SK-N-SH treated with all-trans-retinoic acid at 6 μM for 48 hours (cell line): ENCODE data around the gene TWIST2.

Source experiments
- ATAC-seq: fragments of 200-7000 bp; cut with Tn5 transposase; 3 replicates; pipeline ENCODE4 v1.9.1; 2020; ENCODE audit warnings: mild to moderate bottlenecking, moderate library complexity
- ARNTL ChIP-seq: fragments of 450-650 bp; formaldehyde crosslinking; IDR thresholded peaks from 2 replicates; pipeline ENCODE4 v1.5.0; 2020; ENCODE audit warnings: low read depth, mild to moderate bottlenecking, moderate library complexity, borderline replicate concordance
- BACH2 ChIP-seq: fragments of 250-450 bp; sonication (Bioruptor Pico); IDR thresholded peaks from 2 replicates; pipeline ENCODE4 v1.9.0; 2021; ENCODE audit warnings: mild to moderate bottlenecking, borderline replicate concordance
- CSDC2 ChIP-seq: fragments of 250-450 bp; sonication (Bioruptor Pico); IDR thresholded peaks from 2 replicates; pipeline ENCODE4 v1.5.0; 2020; ENCODE audit warnings: mild to moderate bottlenecking, moderate library complexity
- CSRNP3 ChIP-seq: fragments of 250-450 bp; sonication (Bioruptor Pico); IDR thresholded peaks from 2 replicates; pipeline ENCODE4 v1.5.1; 2021; ENCODE audit warnings: mild to moderate bottlenecking, moderate library complexity
- ESRRG ChIP-seq: fragments of 250-450 bp; sonication (Bioruptor Pico); IDR thresholded peaks from 2 replicates; pipeline ENCODE4 v1.6.1; 2021; ENCODE audit warnings: mild to moderate bottlenecking
- GLIS3 ChIP-seq: fragments of 250-450 bp; sonication (Bioruptor Pico); IDR thresholded peaks from 2 replicates; pipeline ENCODE4 v1.5.0; 2020; ENCODE audit warnings: mild to moderate bottlenecking, moderate library complexity
- OSR1 ChIP-seq: fragments of 250-450 bp; sonication (Bioruptor Pico); IDR thresholded peaks from 2 replicates; pipeline ENCODE4 v1.8.0; 2022; ENCODE audit warnings: moderate library complexity, mild to moderate bottlenecking, inconsistent platforms
- PATZ1 ChIP-seq: fragments of 250-450 bp; sonication (Bioruptor Pico); IDR thresholded peaks from 2 replicates; pipeline ENCODE4 v1.8.0; 2020; ENCODE audit warnings: mild to moderate bottlenecking, moderate library complexity, borderline replicate concordance
- POU6F1 ChIP-seq: fragments of 250-450 bp; sonication (Bioruptor Pico); IDR thresholded peaks from 2 replicates; pipeline ENCODE4 v1.8.0; 2021; ENCODE audit warnings: low read depth, mild to moderate bottlenecking, moderate library complexity, borderline replicate concordance
- PPARA ChIP-seq: fragments of 250-450 bp; sonication (Bioruptor Pico); IDR thresholded peaks from 2 replicates; pipeline ENCODE4 v1.5.0; 2020; ENCODE audit warnings: mild to moderate bottlenecking, borderline replicate concordance
- RARB ChIP-seq: fragments of 250-450 bp; sonication (Bioruptor Pico); IDR thresholded peaks from 2 replicates; pipeline ENCODE4 v1.8.0; 2021; ENCODE audit warnings: mild to moderate bottlenecking, moderate library complexity
- SNAI2 ChIP-seq: fragments of 250-450 bp; sonication (Bioruptor Pico); IDR thresholded peaks from 2 replicates; pipeline ENCODE4 v1.5.0; 2020; ENCODE audit warnings: mild to moderate bottlenecking, moderate library complexity
- TCF4 ChIP-seq: fragments of 250-450 bp; sonication (Bioruptor Pico); IDR thresholded peaks from 2 replicates; pipeline ENCODE4 v1.8.0; 2021; ENCODE audit warnings: mild to moderate bottlenecking, moderate library complexity, borderline replicate concordance
- TOX ChIP-seq: fragments of 250-450 bp; sonication (Bioruptor Pico); IDR thresholded peaks from 2 replicates; pipeline ENCODE4 v1.8.0; 2021; ENCODE audit warnings: mild to moderate bottlenecking, moderate library complexity, borderline replicate concordance
- TSHZ2 ChIP-seq: fragments of 250-450 bp; sonication (Bioruptor Pico); IDR thresholded peaks from 2 replicates; pipeline ENCODE4 v1.5.0; 2020; ENCODE audit warnings: mild to moderate bottlenecking, moderate library complexity
- ZFP3 ChIP-seq: fragments of 250-450 bp; sonication (Bioruptor Pico); IDR thresholded peaks from 2 replicates; pipeline ENCODE4 v1.5.0; 2020; ENCODE audit warnings: mild to moderate bottlenecking, moderate library complexity
- ZFP30 ChIP-seq: fragments of 450-650 bp; formaldehyde crosslinking; IDR thresholded peaks from 2 replicates; pipeline ENCODE4 v1.5.0; 2022; ENCODE audit warnings: mild to moderate bottlenecking, moderate library complexity
- ZNF565 ChIP-seq: fragments of 450-650 bp; formaldehyde crosslinking; conservative IDR thresholded peaks from 2 replicates; pipeline ENCODE4 v1.5.0; 2020; ENCODE audit warnings: low read depth, mild to moderate bottlenecking, moderate library complexity
- ZNF70 ChIP-seq: fragments of 450-650 bp; formaldehyde crosslinking; IDR thresholded peaks from 2 replicates; pipeline ENCODE4 v1.5.0; 2020; ENCODE audit warnings: mild to moderate bottlenecking, moderate library complexity
- ZNF8 ChIP-seq: fragments of 450-650 bp; formaldehyde crosslinking; IDR thresholded peaks from 2 replicates; pipeline ENCODE4 v1.5.0; 2020; ENCODE audit warnings: mild to moderate bottlenecking, moderate library complexity

TWIST2 gene

GRCh38 chr2:238892796-238893195 lies 44.9 kb downstream of the TWIST2 start:
- ATAC-seq, result no peak
- TF ChIP-seq ZNF70 (CRISPR knock-in tag) (no peak), ESRRG (no peak), RARB (CRISPR knock-in tag) (no peak), ZNF8 (CRISPR knock-in tag) (no peak)

GRCh38 chr2:238893349-238894000 lies 45.6 kb downstream of the TWIST2 start:
- no peak for TF ChIP-seq TSHZ2 (CRISPR knock-in tag)
- no peak for TF ChIP-seq SNAI2
- TF ChIP-seq POU6F1 (CRISPR knock-in tag), result no peak
- no peak for TF ChIP-seq OSR1
- no peak for TF ChIP-seq BACH2
- TF ChIP-seq PATZ1, result no peak
- no peak for ATAC-seq

- TF ChIP-seq CSDC2 (CRISPR knock-in tag), result no peak
- no peak for TF ChIP-seq ZNF8 (CRISPR knock-in tag)
- no peak for TF ChIP-seq ZFP3 (CRISPR knock-in tag)
- TF ChIP-seq PATZ1, result no peak
- no peak for TF ChIP-seq TOX (CRISPR knock-in tag)
- TF ChIP-seq ESRRG, result no peak
- TF ChIP-seq ZNF565, result no peak
- TF ChIP-seq CSRNP3, result no peak
- no peak for TF ChIP-seq ZFP30 (CRISPR knock-in tag)
- no peak for TF ChIP-seq ARNTL (CRISPR knock-in tag)
- TF ChIP-seq OSR1, result no peak
- no peak for TF ChIP-seq RARB (CRISPR knock-in tag)
- no peak for TF ChIP-seq GLIS3 (CRISPR knock-in tag)
- no peak for TF ChIP-seq TCF4 (CRISPR knock-in tag)
- TF ChIP-seq POU6F1 (CRISPR knock-in tag), result no peak
- TF ChIP-seq ZNF70 (CRISPR knock-in tag), result no peak
- no peak for TF ChIP-seq PPARA (CRISPR knock-in tag)
- no peak for TF ChIP-seq BACH2
- no peak for ATAC-seq
Measured at GRCh38 chr2:238894226-238894949, 46.5 kb downstream of the TWIST2 start.
